GM18517 (cell line): ENCODE results near the gene CNTFR.

Experiments used
- ATAC-seq: cut with Tn5 transposase; IDR thresholded peaks from one replicate; pipeline ENCODE4 v1.9.1; 2021; ENCODE audit warnings: mild to moderate bottlenecking, moderate library complexity; ENCODE audit not compliant: unreplicated experiment

CNTFR gene

GRCh38 chr9:34510497-34511468 lies 78.7 kb downstream of the CNTFR start:
- ATAC-seq: no peak

- no peak for ATAC-seq
These were observed 80.6 kb downstream of the CNTFR start for GRCh38 chr9:34508951-34509350.

GRCh38 chr9:34508463-34508862 lies 81.1 kb downstream of the CNTFR start:
- no peak for ATAC-seq

- no peak for ATAC-seq
These were observed 81.6 kb downstream of the CNTFR start for GRCh38 chr9:34507966-34508365.

- no peak for ATAC-seq
These were observed 82.0 kb downstream of the CNTFR start for GRCh38 chr9:34507556-34507955.

GRCh38 chr9:34506623-34507022 lies 82.9 kb downstream of the CNTFR start:
- no peak for ATAC-seq

GRCh38 chr9:34505370-34506120 lies 84.0 kb downstream of the CNTFR start:
- no peak for ATAC-seq

- no peak for ATAC-seq
These were observed 86.1 kb downstream of the CNTFR start for GRCh38 chr9:34503406-34503805.

GRCh38 chr9:34502891-34503290 lies 86.6 kb downstream of the CNTFR start:
- ATAC-seq: no peak

- ATAC-seq: no peak
These were observed 87.1 kb downstream of the CNTFR start for GRCh38 chr9:34502471-34502870.

- no peak for ATAC-seq
These were observed 87.6 kb downstream of the CNTFR start for GRCh38 chr9:34501889-34502425.
